Prostate gland (tissue), 2 donors: ENCODE data around the gene STT3A.

ENCODE experiments used
- CTCF ChIP-seq, 4 experiments: fragments of 200-600 bp in 2 of 4; fragments of 450-650 bp in 2 of 4; sonication (generic) in 2 of 4; IDR thresholded peaks; 1 replicate in 3 of 4; 2 replicates in 1 of 4; pipeline ENCODE4 v1.5.1; 2016 to 2019; ENCODE audit warnings: antibody characterized with exemption in 4 of 4, mild to moderate bottlenecking in 2 of 4, moderate library complexity in 2 of 4
- POLR2A ChIP-seq: fragments of 450-650 bp; IDR thresholded peaks from one replicate; pipeline ENCODE4 v1.6.1; 2016; ENCODE audit warnings: antibody characterized with exemption, mild to moderate bottlenecking
- POLR2AphosphoS5 ChIP-seq: sonication (generic); formaldehyde crosslinking; IDR thresholded peaks from one replicate; pipeline ENCODE4 v1.6.1; 2017; ENCODE audit warnings: antibody characterized with exemption

GRCh38 chr11:125627236-125627910, 34.7 kb downstream of the STT3A start:
- TF ChIP-seq POLR2A (no peak), CTCF (IDR thresholded peaks at IDR 0.05) (no peak), POLR2AphosphoS5 (no peak)
